Neuronal stem cell (in vitro differentiated cells): ENCODE results near the gene PUDP.

ENCODE experiments used
- DNase-seq: peaks from one replicate; pipeline ENCODE4 v3.0.0-alpha.2; 2013; ENCODE audit warnings: low spot score
- H2AFZ ChIP-seq: one replicate; pipeline ENCODE4 v1.6.1; 2013; ENCODE audit warnings: mild to moderate bottlenecking, low read length, inconsistent platforms
- H2AK5ac ChIP-seq: 2 replicates; pipeline ENCODE4 v1.6.1; 2013; ENCODE audit warnings: low read depth, mild to moderate bottlenecking, inconsistent platforms, low read length, moderate library complexity, mixed read lengths
- H2BK120ac ChIP-seq: 2 replicates; pipeline ENCODE4 v1.6.1; 2013; ENCODE audit warnings: low read depth, mild to moderate bottlenecking, inconsistent platforms, low read length, moderate library complexity, mixed read lengths
- H2BK12ac ChIP-seq: one replicate; pipeline ENCODE4 v1.6.1; 2013; ENCODE audit warnings: low read length, inconsistent platforms
- H2BK15ac ChIP-seq: 2 replicates; pipeline ENCODE4 v1.6.1; 2013; ENCODE audit warnings: mild to moderate bottlenecking, low read length, inconsistent platforms, mixed read lengths
- H2BK5ac ChIP-seq: one replicate; pipeline ENCODE4 v1.6.1; 2013; ENCODE audit warnings: inconsistent platforms, mild to moderate bottlenecking, low read length, moderate library complexity
- H3K14ac ChIP-seq: one replicate; pipeline ENCODE4 v1.6.1; 2013; ENCODE audit warnings: low read length, inconsistent platforms
- H3K18ac ChIP-seq: 2 replicates; pipeline ENCODE4 v1.6.1; 2013; ENCODE audit warnings: low read length, inconsistent platforms
- H3K23ac ChIP-seq: 2 replicates; pipeline ENCODE4 v1.6.1; 2013; ENCODE audit warnings: low read depth, mild to moderate bottlenecking, mixed read lengths, low read length, inconsistent platforms; ENCODE audit not compliant: poor library complexity
- H3K27ac ChIP-seq: replicated peaks from 3 replicates; pipeline ENCODE4 v1.5.1; 2013; ENCODE audit warnings: low read length, inconsistent platforms
- H3K27me3 ChIP-seq, 3 experiments: 2 replicates each; pipeline ENCODE4 v1.6.1; 2013; ENCODE audit warnings: low read length in 3 of 3, mild to moderate bottlenecking in 2 of 3, inconsistent platforms in 1 of 3, low read depth in 1 of 3, mixed read lengths in 1 of 3, moderate library complexity in 1 of 3; ENCODE audit not compliant: control insufficient read depth in 3 of 3, insufficient read depth in 3 of 3
- H3K36me3 ChIP-seq, 2 donors: replicated peaks in 1 of 2; 2 replicates each; pipeline ENCODE4 v1.6.1; 2013; ENCODE audit warnings: low read length in 2 of 2; ENCODE audit not compliant: control insufficient read depth in 2 of 2, insufficient read depth in 2 of 2
- H3K4ac ChIP-seq: 2 replicates; pipeline ENCODE4 v1.6.1; 2013; ENCODE audit warnings: inconsistent platforms, mild to moderate bottlenecking, low read length, moderate library complexity
- H3K4me1 ChIP-seq, 2 donors: 1 replicate in 1 of 2; 2 replicates in 1 of 2; pipeline ENCODE4 v1.6.1; 2013; ENCODE audit warnings: low read length in 2 of 2, low read depth in 1 of 2; ENCODE audit not compliant: control insufficient read depth in 2 of 2, insufficient read depth in 1 of 2
- H3K4me2 ChIP-seq: one replicate; pipeline ENCODE4 v1.6.1; 2013; ENCODE audit warnings: mild to moderate bottlenecking, low read length, inconsistent platforms; ENCODE audit not compliant: insufficient read depth, poor library complexity, severe bottlenecking
- H3K4me3 ChIP-seq, 2 donors: 2 replicates each; pipeline ENCODE4 v1.5.1; 2013; ENCODE audit warnings: low read length in 2 of 2, mild to moderate bottlenecking in 2 of 2, inconsistent platforms in 1 of 2, moderate library complexity in 1 of 2
- H3K79me1 ChIP-seq: one replicate; pipeline ENCODE4 v1.6.1; 2013; ENCODE audit warnings: low read depth, mild to moderate bottlenecking, inconsistent platforms, low read length, moderate library complexity
- H3K9ac ChIP-seq: one replicate; pipeline ENCODE4 v1.6.1; 2013; ENCODE audit warnings: mild to moderate bottlenecking, low read depth, low read length, inconsistent platforms; ENCODE audit not compliant: poor library complexity
- H3K9me3 ChIP-seq, 2 donors: replicated peaks in 1 of 2; 2 replicates each; pipeline versions ENCODE3 to v1.6.1; 2013; ENCODE audit warnings: low read length in 2 of 2, mild to moderate bottlenecking in 2 of 2, inconsistent platforms in 1 of 2, low read depth in 1 of 2, mixed read lengths in 1 of 2, moderate library complexity in 1 of 2; ENCODE audit not compliant: control insufficient read depth in 2 of 2, insufficient read depth in 1 of 2
- H4K8ac ChIP-seq: one replicate; pipeline ENCODE4 v1.6.1; 2013; ENCODE audit warnings: low read depth, mild to moderate bottlenecking, inconsistent platforms, low read length, moderate library complexity
- H4K91ac ChIP-seq: one replicate; pipeline ENCODE4 v1.6.1; 2013; ENCODE audit warnings: low read length, low read depth, mild to moderate bottlenecking, inconsistent platforms; ENCODE audit not compliant: poor library complexity
- WGBS, 2 donors: extraction: QIAGEN DNeasy Blood & Tissue Kit; methylation state at CpG; one replicate each; pipeline ENCODE4 v1.1.7; 2013; ENCODE audit warnings: missing lambda C conversion rate in 2 of 2, mixed read lengths in 1 of 2; ENCODE audit not compliant: insufficient read length in 2 of 2, insufficient replicate concordance in 1 of 2; ENCODE audit errors: extremely low coverage in 2 of 2; 5-methylcytosine and 5-hydroxymethylcytosine counted together

The PUDP gene

DNA sequence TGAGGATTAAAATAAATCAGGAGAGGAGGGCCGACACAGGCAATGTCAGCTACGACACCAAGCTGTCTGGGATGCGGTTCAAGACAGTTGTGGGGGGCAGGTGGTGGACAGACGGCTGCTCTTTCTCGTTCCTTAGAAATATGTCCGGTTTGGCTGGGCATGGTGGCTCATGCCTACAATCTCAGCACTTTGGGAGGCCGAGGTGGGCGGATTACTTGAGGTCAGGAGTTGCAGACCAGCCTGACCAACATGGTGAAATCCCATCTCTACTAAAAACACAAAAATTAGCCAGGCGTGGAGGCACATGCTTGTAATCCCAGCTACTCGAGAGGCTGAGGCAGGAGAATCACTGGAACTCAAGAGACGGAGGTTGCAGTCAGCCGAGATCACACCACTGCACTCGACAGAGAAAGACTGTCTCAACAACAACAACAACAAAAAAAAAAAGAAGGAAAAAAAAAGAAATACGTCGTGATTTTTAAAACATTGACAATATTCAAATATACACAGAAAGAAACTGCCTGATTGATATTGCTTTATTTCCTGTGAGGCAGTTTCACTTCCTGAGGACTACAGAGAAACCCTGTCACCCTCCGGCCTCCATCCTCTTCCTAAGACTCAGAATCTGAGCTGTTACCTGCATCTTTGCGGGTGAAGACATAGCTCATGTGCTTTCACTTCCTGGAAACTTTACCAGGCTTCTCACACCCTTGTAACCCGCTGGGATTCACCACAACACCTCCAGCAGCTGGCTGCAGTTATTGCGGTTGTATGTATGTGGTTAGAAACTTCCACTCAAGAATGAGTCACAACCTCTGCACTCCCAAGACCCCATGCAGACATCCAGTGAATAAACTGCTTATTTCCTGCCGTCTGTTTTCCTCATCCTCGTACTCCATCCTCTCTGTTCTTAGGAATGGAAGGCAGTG lies 64.2 kb downstream of the PUDP start:
- Histone ChIP-seq H3K14ac (no peak overlapping the region), H4K8ac (no peak overlapping the region), H3K4me3 (no peak overlapping the region), H3K79me1 (no peaks in the 10 kb centered on the region), H2BK12ac (no peak overlapping the region), H3K27me3 (no peaks in the 10 kb centered on the region), H3K4me1 (no peaks in the 10 kb centered on the region), H3K23ac (no peak overlapping the region), H2BK120ac (no peak overlapping the region), H3K27ac (no peak overlapping the region), H2AK5ac (no peak overlapping the region), H3K9me3 (no peaks in the 10 kb centered on the region), H3K4ac (no peak overlapping the region), H2AFZ (no peak overlapping the region), H3K36me3 (peaks cover 0 to 12% of the 10 kb centered on the region in 2 donors), H3K4me2 (no peak overlapping the region), H3K18ac (no peak overlapping the region), H4K91ac (no peak overlapping the region), H3K9ac (no peak overlapping the region), H2BK5ac (no peak overlapping the region), H2BK15ac (no peak overlapping the region)
- WGBS, 2 donors, result no CpG with 5 or more reads among the region's 21 CpGs
- DNase-seq, result no peak

DNA sequence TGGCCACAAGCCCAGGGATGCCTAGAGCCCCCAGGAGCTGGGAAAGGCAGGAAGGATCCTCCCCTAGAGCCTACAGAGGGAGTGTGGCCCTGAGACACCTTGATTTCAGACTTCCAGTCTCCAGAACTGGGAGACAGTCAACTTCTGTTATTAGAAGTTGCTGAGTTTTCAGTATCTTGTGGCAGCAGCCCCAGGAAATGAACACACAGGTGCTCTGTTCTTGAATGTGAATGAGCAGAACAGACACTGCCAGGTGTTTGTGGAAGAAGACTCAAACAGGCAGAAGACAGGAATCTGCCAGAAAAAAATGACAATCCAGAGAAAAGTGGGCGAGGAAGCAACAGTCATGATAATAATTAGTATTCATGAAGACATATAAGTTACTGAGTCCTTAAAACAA lies 64.9 kb downstream of the PUDP start:
- Histone ChIP-seq H3K27me3 (no peaks in the 10 kb centered on the region), H4K8ac (no peak overlapping the region), H3K4ac (no peak overlapping the region), H2AK5ac (no peak overlapping the region), H2BK120ac (no peak overlapping the region), H3K27ac (no peak overlapping the region), H2BK15ac (no peak overlapping the region), H3K4me1 (no peaks in the 10 kb centered on the region), H2BK12ac (no peak overlapping the region), H3K9ac (no peak overlapping the region), H2BK5ac (no peak overlapping the region), H3K4me2 (no peak overlapping the region), H3K9me3 (no peaks in the 10 kb centered on the region), H3K14ac (no peak overlapping the region), H3K4me3 (no peak overlapping the region), H3K18ac (no peak overlapping the region), H3K79me1 (no peaks in the 10 kb centered on the region), H3K23ac (no peak overlapping the region), H2AFZ (no peak overlapping the region), H3K36me3 (peaks cover 0 to 12% of the 10 kb centered on the region in 2 donors), H4K91ac (no peak overlapping the region)
- WGBS, 2 donors, result no CpG with 5 or more reads among the region's 1 CpG
- DNase-seq, result no peak

DNA sequence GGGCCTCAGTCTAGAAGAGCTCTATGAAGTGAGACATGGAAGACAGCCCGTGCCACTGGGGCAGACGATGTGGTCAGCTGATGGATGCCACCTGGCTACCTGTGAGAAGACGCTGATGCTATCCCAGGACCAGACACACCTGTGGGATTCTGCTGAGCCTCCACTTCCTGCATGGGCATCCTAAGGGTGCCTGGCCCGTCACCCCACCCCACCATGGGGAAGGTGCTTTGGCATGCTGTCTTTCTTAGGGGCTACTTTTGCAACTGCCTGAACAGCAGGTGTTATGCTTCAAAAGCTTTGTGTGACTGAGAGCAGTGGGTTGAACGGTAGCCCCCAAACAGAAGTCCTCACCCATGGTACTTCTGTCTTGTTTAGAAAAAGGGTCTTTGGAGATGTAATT lies 65.4 kb downstream of the PUDP start:
- DNase-seq, result no peak
- no peak overlapping the region for H3K4ac ChIP-seq
- no peak overlapping the region for H3K14ac ChIP-seq
- H4K8ac ChIP-seq, result no peak overlapping the region
- H2AK5ac ChIP-seq, result no peak overlapping the region
- no peak overlapping the region for H2BK120ac ChIP-seq
- H3K36me3 ChIP-seq, result peaks cover 0 to 12% of the 10 kb centered on the region in 2 donors
- H4K91ac ChIP-seq, result no peak overlapping the region
- no peak overlapping the region for H2BK12ac ChIP-seq
- H3K4me1 ChIP-seq, result peaks cover 0 to 1% of the 10 kb centered on the region in 2 donors
- WGBS, 2 donors, result no CpG with 5 or more reads among the region's 5 CpGs
- H3K23ac ChIP-seq, result no peak overlapping the region
- H3K79me1 ChIP-seq, result no peaks in the 10 kb centered on the region
- no peaks in the 10 kb centered on the region for H3K27me3 ChIP-seq
- H3K9me3 ChIP-seq, result no peaks in the 10 kb centered on the region
- H3K27ac ChIP-seq, result no peak overlapping the region
- H3K4me2 ChIP-seq, result no peak overlapping the region
- H2AFZ ChIP-seq, result no peak overlapping the region
- no peak overlapping the region for H3K18ac ChIP-seq
- H3K9ac ChIP-seq, result no peak overlapping the region
- no peak overlapping the region for H3K4me3 ChIP-seq
- H2BK15ac ChIP-seq, result no peak overlapping the region
- no peak overlapping the region for H2BK5ac ChIP-seq
